ENCODE data around the gene ATP2A1.
"Not testable (repeated sequence)": the region's sequence is repeated elsewhere in the genome, so short reads cannot be mapped to it uniquely, and the experiment has no call there.

ATP2A1 gene

DNA sequence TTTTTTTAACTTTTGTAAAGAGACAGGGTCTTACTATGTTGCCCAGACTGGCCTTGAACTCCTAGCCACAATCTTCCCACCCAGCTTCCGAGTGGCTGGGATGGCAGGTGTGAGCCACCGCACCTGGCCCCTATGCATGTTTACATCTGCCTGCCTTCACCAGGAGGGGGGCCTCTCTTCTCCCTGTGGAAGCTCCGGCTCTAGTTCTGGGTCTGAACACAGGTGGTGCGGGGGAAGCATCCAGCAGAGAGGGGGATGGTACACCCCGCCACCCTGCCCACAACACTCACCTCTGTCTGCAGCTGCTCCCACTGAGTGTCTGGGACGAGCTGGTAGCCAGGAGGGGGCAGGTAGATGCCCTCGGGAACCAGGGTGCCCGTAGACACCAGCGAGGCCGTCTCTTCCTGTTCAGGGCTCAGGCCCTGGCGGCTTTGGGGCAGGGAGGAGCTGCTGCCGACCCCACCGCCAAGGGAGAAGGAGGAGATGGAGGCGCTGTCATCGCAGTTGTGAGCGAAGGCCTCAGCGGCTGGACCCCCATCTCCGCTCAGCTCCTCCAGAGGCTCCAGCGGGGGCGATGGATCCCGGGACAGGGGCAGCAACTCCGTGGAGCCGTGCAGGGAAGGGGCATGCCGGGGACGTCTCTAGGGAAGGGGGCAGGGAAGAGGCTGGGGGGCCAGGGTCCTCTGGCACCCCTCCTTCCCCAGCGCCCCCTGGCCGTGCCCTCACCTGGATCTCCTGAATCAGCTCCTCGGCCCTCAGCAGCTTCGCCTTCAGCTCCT lies 35.8 kb downstream of the ATP2A1 start:
- no peak for DNase-seq

DNA sequence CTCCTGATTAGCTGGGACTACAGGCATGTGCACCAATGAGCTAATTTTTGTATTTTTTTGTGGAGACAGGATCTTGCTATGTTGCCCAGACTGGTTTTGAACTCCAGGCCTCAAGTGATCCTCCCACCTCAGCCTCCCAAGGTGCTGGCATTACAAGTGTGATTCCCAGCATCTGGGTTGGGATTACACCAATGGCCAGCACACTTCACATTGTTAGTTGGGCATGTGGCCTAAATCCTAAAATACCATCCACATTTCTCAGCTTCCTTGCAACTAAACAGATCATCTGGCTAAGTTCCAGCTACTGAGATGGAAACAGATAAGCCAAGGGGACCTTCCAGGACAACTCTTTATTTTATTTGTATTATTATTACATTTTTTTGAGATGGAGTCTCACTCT lies 36.9 kb downstream of the ATP2A1 start:
- DNase-seq: no peak

DNA sequence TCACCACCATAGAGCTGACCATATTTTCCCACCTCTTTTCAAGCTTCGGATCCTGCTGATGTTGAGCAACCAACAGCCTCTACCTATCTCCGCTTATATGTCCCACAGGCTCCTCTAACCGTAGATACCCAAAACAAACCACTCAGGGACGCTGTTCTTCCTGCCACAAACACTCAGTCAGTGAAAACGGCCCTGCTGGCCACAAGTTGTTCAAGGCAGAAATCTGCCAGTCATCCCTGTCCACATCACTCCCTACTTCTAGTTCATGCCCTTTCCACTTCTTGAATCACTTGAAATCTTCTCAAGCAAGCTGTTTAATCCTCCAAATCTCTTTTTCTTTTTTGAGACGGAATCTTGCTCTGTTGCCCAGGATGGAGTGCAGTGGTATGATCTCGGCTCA lies 38.8 kb downstream of the ATP2A1 start:
- DNase-seq: no peak

GRCh38 chr16:28918698-28919097 lies 40.4 kb downstream of the ATP2A1 start:
- DNase-seq: no peak

DNA sequence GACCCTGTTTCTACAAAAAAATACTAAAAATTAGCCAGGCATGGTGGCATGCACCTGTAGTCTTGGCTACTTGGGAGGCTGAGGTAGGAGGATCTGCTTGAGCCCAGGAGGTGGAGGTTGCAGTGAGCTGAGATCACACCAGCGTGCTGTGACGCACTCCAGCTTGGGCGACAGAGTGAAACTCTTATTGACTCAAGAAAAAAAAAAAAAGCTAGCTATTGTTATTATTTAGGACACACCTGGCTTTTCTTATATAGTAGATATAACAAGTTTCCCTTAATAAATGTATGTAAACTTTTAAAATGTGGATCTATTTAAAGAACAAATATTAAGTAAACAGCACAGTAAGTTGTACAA lies 44.9 kb downstream of the ATP2A1 start:
- DNase-seq: no peak

- DNase-seq: no peak
These were observed 45.5 kb downstream of the ATP2A1 start for GRCh38 chr16:28923652-28924398.

- DNase-seq: no peak
These were observed 46.1 kb downstream of the ATP2A1 start for GRCh38 chr16:28924399-28924761.

- DNase-seq: peak; percentile 95
These were observed 46.6 kb downstream of the ATP2A1 start, which contains the start of gene RABEP2 for GRCh38 chr16:28924762-28925385. RABEP2 (minus strand) TSS chr16:28925238; CDS start chr16:28925163, 75 bp downstream.

DNA sequence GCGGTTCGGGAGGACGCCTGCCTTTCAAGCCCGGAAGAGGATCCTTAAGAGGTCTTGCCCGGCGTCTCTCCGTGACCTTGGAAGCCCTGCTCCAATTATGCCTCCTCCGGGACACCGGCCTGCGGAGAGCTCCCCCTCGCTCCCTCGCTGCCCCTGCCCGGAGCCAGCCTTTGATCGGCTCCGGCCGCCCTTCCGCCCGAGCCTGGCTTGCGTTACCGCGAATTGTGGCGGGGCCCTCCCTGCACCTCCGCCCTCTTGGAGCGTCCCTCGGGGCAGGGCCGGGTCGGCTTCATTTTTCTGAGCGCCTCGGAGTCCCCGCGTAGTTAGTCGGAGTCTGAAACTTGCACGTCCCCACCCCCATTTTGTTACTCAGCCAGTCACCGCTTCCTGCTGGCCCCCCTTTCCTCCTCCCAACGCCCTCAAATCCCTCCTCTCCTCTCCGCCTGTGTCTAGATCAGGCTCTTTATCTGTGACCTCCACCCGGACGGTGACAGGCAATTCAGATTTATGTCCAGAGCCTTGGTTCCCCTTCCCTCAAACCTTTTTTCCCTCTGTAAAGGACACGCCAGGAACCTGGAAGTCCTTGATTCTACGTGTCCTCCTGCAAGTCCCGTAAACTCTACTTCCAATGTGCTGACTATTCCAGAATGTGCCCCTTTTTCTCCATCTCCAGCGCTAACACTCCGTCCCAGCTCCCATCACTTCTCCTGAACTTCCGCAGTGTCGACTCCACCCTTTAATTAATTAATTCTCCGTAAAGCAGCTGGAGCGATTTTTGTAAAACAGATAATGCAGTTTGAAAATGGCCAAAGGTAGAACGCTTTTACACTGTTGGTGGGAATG lies 47.3 kb downstream of the ATP2A1 start:
- peak; percentile 83 for DNase-seq

DNA sequence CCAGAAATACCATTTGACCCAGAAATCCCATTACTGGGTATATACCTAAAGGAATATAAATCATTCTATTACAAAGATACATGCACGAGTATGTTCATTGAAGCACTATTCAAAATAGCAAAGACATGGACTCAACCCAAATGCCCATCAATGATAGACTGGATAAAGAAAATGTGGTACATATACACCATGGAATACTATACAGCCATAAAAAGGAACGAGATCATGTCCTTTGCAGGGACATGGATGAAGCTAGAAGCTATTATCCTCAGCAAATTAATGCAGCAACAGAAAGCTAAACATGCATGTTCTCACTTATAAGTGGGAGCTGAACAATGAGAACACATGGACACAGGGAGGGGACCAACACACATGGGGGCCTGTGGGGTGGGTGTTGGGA lies 48.0 kb downstream of the ATP2A1 start:
- DNase-seq: not testable (repeated sequence)

DNA sequence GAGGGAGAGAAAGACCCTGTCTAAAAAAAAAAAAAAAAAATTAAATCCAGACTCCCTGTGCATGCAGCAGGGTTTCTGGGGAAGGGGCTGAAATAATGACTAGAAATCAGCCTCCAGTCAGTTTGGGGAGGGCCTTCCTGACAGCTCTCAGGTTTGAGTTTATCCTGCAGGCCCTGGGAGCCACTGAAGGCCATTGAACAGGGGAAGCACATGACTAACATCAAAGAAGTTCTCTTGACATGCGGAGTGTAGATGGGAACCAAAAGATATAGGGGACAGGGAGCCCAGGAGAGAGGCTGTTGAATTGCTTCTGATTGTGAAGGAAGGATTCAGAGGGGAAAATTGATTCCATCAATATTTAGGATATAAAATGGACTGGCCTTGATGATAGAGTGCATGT lies 49.5 kb downstream of the ATP2A1 start:
- DNase-seq: no peak

DNA sequence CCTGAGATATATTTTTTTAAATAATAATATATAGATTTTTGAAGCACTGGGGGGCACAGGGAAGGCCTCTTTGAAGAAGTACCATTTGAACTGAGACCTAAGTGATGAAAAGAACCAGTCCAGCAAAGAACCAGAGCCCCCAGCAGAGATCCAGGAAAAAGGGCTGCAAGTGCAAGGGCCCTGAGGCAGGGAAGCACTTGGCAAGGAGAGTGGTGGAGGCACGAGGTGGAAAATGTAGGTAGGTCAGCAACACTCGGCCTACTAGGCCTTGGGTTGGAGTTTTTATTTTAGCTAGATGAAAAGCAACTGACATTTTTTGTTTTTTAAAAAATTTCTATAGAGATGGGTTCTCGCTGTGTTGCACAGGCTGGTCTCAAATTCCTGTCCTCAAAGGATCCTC lies 51.9 kb downstream of the ATP2A1 start:
- no peak for DNase-seq

GRCh38 chr16:28930652-28931051 lies 52.4 kb downstream of the ATP2A1 start:
- DNase-seq: no peak

DNA sequence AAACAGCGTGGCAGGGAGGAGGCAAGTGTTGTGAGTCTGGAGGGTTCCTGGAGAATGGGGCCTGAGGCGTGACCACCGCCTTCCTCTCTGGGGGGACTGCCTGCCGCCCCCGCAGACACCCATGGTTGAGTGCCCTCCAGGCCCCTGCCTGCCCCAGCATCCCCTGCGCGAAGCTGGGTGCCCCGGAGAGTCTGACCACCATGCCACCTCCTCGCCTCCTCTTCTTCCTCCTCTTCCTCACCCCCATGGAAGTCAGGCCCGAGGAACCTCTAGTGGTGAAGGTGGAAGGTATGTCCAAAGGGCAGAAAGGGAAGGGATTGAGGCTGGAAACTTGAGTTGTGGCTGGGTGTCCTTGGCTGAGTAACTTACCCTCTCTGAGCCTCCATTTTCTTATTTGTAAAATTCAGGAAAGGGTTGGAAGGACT lies 53.5 kb downstream of the ATP2A1 start, which contains the start of gene CD19:
Gene CD19, plus strand, starts transcription at position 171 of the 425 bp plus-strand sequence. Its CDS starts 30 bp downstream, at position 201.
- no peak for DNase-seq

- DNase-seq: no peak
These were observed 54.3 kb downstream of the ATP2A1 start for GRCh38 chr16:28932339-28933141.

- DNase-seq: no peak
These were observed 54.9 kb downstream of the ATP2A1 start for GRCh38 chr16:28933171-28933570.

DNA sequence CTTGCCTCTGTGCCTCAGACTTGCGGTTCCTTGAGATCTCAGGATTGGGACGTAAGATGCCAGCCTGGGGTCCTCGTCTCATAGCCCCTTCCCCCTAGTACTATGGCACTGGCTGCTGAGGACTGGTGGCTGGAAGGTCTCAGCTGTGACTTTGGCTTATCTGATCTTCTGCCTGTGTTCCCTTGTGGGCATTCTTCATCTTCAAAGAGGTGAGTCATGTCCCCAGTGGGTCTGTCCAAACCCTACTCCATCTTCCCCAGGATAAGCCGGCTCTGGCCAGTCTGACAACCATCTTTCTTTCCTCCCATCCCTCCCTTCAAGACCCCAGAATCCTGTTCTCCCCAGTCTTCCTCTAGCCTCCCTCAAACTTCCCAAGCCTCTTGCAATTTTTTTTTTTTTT lies 57.1 kb downstream of the ATP2A1 start:
- no peak for DNase-seq

DNA sequence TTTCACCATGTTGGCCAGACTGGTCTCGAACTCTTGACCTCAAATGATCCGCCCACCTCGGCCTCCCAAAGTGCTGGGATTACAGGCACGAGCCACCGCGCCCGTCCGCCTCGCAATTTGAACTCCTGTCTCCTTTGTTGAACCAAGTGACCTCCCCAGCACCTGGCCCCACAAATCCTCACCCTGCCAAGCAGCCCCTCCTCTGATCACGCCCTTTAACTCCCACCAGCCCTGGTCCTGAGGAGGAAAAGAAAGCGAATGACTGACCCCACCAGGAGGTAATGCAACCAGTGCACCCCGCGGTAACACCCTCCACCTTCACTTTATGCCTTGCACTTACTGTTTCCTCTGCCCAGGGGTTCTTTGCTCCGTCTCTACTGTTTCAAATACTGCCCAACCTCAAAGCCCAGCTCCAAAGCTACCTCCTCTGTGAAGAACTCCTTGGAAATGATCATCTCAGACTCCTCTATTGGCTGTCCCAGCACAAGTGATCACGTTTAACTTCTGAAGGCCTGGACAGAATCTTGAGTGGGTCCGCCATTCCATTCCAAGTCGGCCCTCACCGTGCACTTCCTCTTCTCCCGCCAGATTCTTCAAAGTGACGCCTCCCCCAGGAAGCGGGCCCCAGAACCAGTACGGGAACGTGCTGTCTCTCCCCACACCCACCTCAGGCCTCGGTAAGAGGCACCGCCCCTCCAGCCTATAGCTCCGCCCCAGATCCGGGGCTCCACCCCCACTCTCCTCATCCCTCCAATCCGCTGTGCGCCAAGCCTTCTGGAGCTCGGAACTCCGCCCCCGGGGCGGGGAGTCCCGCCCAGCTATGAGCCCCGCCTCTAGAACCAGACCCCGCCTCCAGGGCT lies 57.9 kb downstream of the ATP2A1 start:
- peak; percentile 88 for DNase-seq

- no peak for DNase-seq
These were observed 58.5 kb downstream of the ATP2A1 start for GRCh38 chr16:28936784-28937155.

DNA sequence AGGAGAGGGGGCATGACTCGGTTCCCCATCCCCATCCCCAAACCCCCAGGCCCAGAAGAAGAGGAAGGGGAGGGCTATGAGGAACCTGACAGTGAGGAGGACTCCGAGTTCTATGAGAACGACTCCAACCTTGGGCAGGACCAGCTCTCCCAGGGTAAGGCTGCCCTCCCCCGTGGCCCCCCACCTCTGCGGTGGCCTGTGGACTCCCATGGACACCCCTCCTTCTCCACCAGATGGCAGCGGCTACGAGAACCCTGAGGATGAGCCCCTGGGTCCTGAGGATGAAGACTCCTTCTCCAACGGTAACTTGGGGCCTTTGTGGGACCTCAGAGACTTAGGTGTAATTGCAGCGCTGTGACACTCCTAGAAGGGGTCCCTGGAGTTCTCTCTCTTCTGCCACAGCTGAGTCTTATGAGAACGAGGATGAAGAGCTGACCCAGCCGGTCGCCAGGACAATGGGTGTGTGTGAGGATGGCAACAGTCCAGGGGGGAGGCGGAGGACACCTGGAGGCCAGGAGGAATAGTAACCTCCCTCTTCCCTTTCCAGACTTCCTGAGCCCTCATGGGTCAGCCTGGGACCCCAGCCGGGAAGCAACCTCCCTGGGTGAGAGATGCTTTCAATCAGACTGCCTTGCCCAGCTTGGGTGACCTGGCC lies 59.1 kb downstream of the ATP2A1 start:
- no peak for DNase-seq

All from CD4-positive, alpha-beta T cell treated with Interleukin-21 for 1 hour (primary cell).